ENCODE results near the gene TMC1. TPM values are rescaled to one million over a fixed set of nuclear protein-coding genes. Genes with fewer than 3 reads are reported as not detected.

TMC1 gene
- total and polyA plus RNA-seq, 2 of the 13 experiments (the other 11 are each of a cell fraction or from before 2014, with no cell fraction given): 0.02 to 0.03 TPM

- ChIA-PET POLR2A (no interaction called here), CTCF (ENCODE audit: low intra/inter-chr PET ratio, low total read pairs) (no interaction called here)
- Histone ChIP-seq H3K4me3 (replicated peaks in 1 of 3; ENCODE audit: insufficient read depth in 1 of 3, low read depth in 2 of 3, low read length in 3 of 3) (no peak overlapping the region), H3K79me2 (ENCODE audit: insufficient read depth, low read length) (no peaks in the 10 kb centered on the region), H3K9me3 (ENCODE audit: low read length) (no peaks in the 10 kb centered on the region), H2AFZ (ENCODE audit: low read length) (no peak overlapping the region), H3K27ac (ENCODE audit: extremely low read length, insufficient read depth, low read length) (no peak overlapping the region), H3K9ac (ENCODE audit: insufficient read depth, low read depth, low read length) (no peak overlapping the region), H3K36me3 (replicated peaks in 1 of 2; ENCODE audit: control insufficient read depth in 1 of 2, insufficient read depth in 2 of 2, low read length in 2 of 2) (no peaks in the 10 kb centered on the region), H3K4me2 (ENCODE audit: low read depth, low read length) (no peak overlapping the region), H3K27me3 (ENCODE audit: control insufficient read depth in 1 of 2, insufficient read depth in 2 of 2, low read length in 2 of 2) (peaks cover 0 to 9% of the 10 kb centered on the region in 2 experiments; a peak in 1 of 5 replicates), H3K4me1 (ENCODE audit: insufficient read depth, low read length) (no peaks in the 10 kb centered on the region), H4K20me1 (ENCODE audit: insufficient read depth, low read length) (no peaks in the 10 kb centered on the region)
- no TSS peak for BruUV-seq (replicated peaks)
- FAIRE-seq (no peak), ATAC-seq (no peak), DNase-seq (ENCODE audit: low spot score) (no peak)
- in situ Hi-C loops (cut with HindIII; ENCODE audit: extremely low pct_ligation_motif_present, low pct_unique_long_range_greater_than_20kb): no loop called here
- WGBS (ENCODE audit: low lambda C conversion rate): 0% methylated on average over 4 of the region's 4 CpGs
- TF ChIP-seq ATF7 (IDR thresholded peaks at IDR 0.05) (no peak), ATF7 (CRISPR knock-in tag; IDR thresholded peaks at IDR 0.05) (no peak), SOX6 (IDR thresholded peaks at IDR 0.05) (no peak), SOX6 (CRISPR knock-in tag; IDR thresholded peaks at IDR 0.05) (no peak), KLF15 (CRISPR knock-in tag; IDR thresholded peaks at IDR 0.05; ENCODE audit: borderline replicate concordance) (no peak), GATAD2A (CRISPR knock-in tag; IDR thresholded peaks at IDR 0.05) (no peak), HMG20A (CRISPR knock-in tag; IDR thresholded peaks at IDR 0.05; ENCODE audit: borderline replicate concordance) (no peak), YY1 (IDR thresholded peaks at IDR 0.05; ENCODE audit: insufficient read depth, insufficient replicate concordance, low read depth, low read length) (no peak), ZNF83 (CRISPR knock-in tag; IDR thresholded peaks at IDR 0.05; ENCODE audit: borderline replicate concordance) (no peak), ZFP91 (CRISPR knock-in tag; IDR thresholded peaks at IDR 0.05; ENCODE audit: borderline replicate concordance) (no peak), MATR3 (CRISPR knock-in tag; IDR thresholded peaks at IDR 0.05) (no peak), ATRX (CRISPR knock-in tag; IDR thresholded peaks at IDR 0.05; ENCODE audit: borderline replicate concordance) (no peak), ZNF33B (CRISPR knock-in tag; IDR thresholded peaks at IDR 0.05) (no peak), BCL3 (CRISPR knock-in tag; IDR thresholded peaks at IDR 0.05) (no peak), SMARCC2 (IDR thresholded peaks at IDR 0.05) (no peak), HMGXB4 (CRISPR knock-in tag; IDR thresholded peaks at IDR 0.05; ENCODE audit: borderline replicate concordance in 1 of 2, low read depth in 1 of 2) (no peak)
- intact Hi-C loops (cut with micrococcal nuclease; ENCODE audit: unreplicated experiment): no loop called here
These were observed 237.5 kb downstream of the TMC1 start for GRCh38 chr9:72758944-72759343.

Measured in HepG2 (cell line).